Vagina (tissue), 2 donors: Measurements from ENCODE around the gene CHCHD1. TPM values are rescaled to one million over a fixed set of nuclear protein-coding genes. Genes with fewer than 3 reads are reported as not detected.
A peak's percentile ranks its signal among the peaks of the same experiment; 100 is the strongest.

ENCODE experiments used
- DNase-seq, 2 donors: peaks; one replicate each; pipeline ENCODE4 v3.0.0-alpha.2; 2017; ENCODE audit errors: extremely low spot score in 2 of 2
- H3K27ac ChIP-seq: fragments of 200-600 bp; sonication (generic); one replicate; pipeline ENCODE4 v1.5.1; 2019
- H3K27me3 ChIP-seq: fragments of 200-600 bp; sonication (generic); one replicate; pipeline ENCODE4 v1.5.1; 2019
- H3K36me3 ChIP-seq, 2 donors: fragments of 200-600 bp; sonication (generic); one replicate each; pipeline ENCODE4 v1.5.1; 2017 to 2019
- H3K4me1 ChIP-seq: fragments of 200-600 bp; sonication (generic); one replicate; pipeline ENCODE4 v1.5.1; 2019
- H3K4me3 ChIP-seq, 2 donors: fragments of 200-600 bp; sonication (generic); 1 replicate in 1 of 2; 2 replicates in 1 of 2; pipeline ENCODE4 v1.5.1; 2016 to 2019
- H3K9me3 ChIP-seq: fragments of 200-600 bp; sonication (generic); one replicate; pipeline ENCODE4 v1.5.1; 2019
- POLR2A ChIP-seq, 2 donors: fragments of 450-650 bp; IDR thresholded peaks; one replicate each; pipeline ENCODE4 v1.6.1; 2017; ENCODE audit warnings: antibody characterized with exemption in 2 of 2, mild to moderate bottlenecking in 2 of 2, moderate library complexity in 2 of 2
- POLR2AphosphoS5 ChIP-seq, 2 donors: sonication (generic); formaldehyde crosslinking; IDR thresholded peaks; one replicate each; pipeline ENCODE4 v1.9.0; 2017; ENCODE audit warnings: antibody characterized with exemption in 2 of 2, mild to moderate bottlenecking in 2 of 2, low read depth in 1 of 2; ENCODE audit not compliant: insufficient read depth in 1 of 2
- intact Hi-C: fragments of 100-400 bp; cut with DNase I; formaldehyde crosslinking; loops from one replicate; pipeline ENCODE4 v1.15.1; 2023
- total RNA-seq: library from RNA; depleted of rRNA; stranded (reverse); fragments of >200 nt; gene quantifications from one replicate; pipeline ENCODE4 v1.2.3, GENCODE V29; 2016
- TF ChIP-seq, protein P1 (sequence below), 3 experiments: fragments of 450-650 bp in 2 of 3; fragments of 200-600 bp in 1 of 3; sonication (generic) in 1 of 3; IDR thresholded peaks; one replicate each; pipeline ENCODE4 v1.5.1; 2017 to 2019; ENCODE audit warnings: antibody characterized with exemption in 3 of 3, mild to moderate bottlenecking in 2 of 3, moderate library complexity in 2 of 3

Gene CHCHD1
- total RNA-seq = 19.6 TPM

DNA sequence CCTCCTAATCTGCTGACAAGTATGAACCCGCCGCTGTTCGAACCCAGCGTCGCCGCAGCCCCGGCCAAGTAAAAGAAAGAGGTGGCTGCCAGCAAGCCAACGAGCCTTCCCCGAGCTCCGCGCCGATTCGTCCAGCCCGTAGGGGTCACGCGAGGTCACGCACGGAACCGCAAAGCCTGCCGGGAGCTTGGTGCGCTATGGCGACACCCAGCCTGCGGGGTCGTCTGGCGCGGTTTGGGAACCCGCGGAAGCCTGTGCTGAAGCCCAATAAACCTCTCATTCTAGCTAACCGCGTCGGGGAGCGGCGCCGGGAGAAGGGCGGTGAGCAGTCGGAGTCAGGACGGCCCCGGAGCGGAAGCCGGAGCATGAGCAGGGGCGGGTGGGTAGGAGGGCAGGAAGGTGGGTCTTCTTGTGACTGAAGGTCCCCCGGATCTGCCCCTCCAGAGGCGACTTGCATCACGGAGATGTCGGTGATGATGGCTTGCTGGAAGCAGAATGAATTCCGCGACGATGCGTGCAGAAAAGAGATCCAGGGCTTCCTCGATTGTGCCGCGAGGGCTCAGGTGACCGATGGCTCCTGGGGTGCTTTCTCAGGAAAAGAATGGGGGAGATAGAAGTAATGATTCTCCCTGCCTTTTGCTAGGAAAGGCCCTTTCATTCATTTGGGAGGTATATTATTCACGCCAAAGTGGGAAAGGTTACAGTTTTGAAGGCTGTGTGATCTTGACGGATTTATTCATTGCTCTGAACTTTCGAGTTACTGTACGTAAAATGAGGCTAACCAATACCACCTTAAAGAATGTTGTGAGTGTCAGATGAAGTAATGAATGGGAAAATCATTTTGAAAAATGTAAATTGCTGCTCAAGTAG lies at the start of gene CHCHD1:
Gene CHCHD1 (plus strand): TSS at position 170 of the 870 bp plus-strand sequence. CDS start 28 bp downstream, at position 198.
- Histone ChIP-seq H3K27ac (peak within 1 kb of the TSS; percentile 96), H3K36me3 (no peaks in the 10 kb centered on the region), H3K4me3 (peak within 1 kb of the TSS; percentile 74 to 95), H3K9me3 (no peaks in the 10 kb centered on the region), H3K27me3 (no peaks in the 10 kb centered on the region), H3K4me1 (peaks cover 43% of the 10 kb centered on the region)
- peak in 1 of 2 donors; percentile 94 for DNase-seq
- intact Hi-C loops = no loop called here
- TF ChIP-seq, protein P1, sequence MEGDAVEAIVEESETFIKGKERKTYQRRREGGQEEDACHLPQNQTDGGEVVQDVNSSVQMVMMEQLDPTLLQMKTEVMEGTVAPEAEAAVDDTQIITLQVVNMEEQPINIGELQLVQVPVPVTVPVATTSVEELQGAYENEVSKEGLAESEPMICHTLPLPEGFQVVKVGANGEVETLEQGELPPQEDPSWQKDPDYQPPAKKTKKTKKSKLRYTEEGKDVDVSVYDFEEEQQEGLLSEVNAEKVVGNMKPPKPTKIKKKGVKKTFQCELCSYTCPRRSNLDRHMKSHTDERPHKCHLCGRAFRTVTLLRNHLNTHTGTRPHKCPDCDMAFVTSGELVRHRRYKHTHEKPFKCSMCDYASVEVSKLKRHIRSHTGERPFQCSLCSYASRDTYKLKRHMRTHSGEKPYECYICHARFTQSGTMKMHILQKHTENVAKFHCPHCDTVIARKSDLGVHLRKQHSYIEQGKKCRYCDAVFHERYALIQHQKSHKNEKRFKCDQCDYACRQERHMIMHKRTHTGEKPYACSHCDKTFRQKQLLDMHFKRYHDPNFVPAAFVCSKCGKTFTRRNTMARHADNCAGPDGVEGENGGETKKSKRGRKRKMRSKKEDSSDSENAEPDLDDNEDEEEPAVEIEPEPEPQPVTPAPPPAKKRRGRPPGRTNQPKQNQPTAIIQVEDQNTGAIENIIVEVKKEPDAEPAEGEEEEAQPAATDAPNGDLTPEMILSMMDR (IDR thresholded peaks at IDR 0.05) = no peak
- peak; percentile 91 to 92 for TF ChIP-seq POLR2AphosphoS5 (IDR thresholded peaks at IDR 0.05; ENCODE audit: insufficient read depth in 1 of 2, low read depth in 1 of 2)
- peak in 1 of 2 donors; percentile 30 for TF ChIP-seq POLR2A (IDR thresholded peaks at IDR 0.05)

GRCh38 chr10:73732426-73732825 lies 49.4 kb upstream of the CHCHD1 start:
- TF ChIP-seq POLR2A (IDR thresholded peaks at IDR 0.05) (no peak), POLR2AphosphoS5 (IDR thresholded peaks at IDR 0.05; ENCODE audit: insufficient read depth in 1 of 2, low read depth in 1 of 2) (no peak)
- TF ChIP-seq, protein P1 (IDR thresholded peaks at IDR 0.05) = no peak
- no peaks in the 10 kb centered on the region for H3K27me3 ChIP-seq
- intact Hi-C loops = no loop called here
- peaks cover 0 to 17% of the 10 kb centered on the region in 2 donors for H3K36me3 ChIP-seq
- H3K4me3 ChIP-seq = no peak overlapping the region
- peaks cover 35% of the 10 kb centered on the region for H3K4me1 ChIP-seq
- no peaks in the 10 kb centered on the region for H3K9me3 ChIP-seq
- no peak overlapping the region for H3K27ac ChIP-seq
- DNase-seq = no peak

DNA sequence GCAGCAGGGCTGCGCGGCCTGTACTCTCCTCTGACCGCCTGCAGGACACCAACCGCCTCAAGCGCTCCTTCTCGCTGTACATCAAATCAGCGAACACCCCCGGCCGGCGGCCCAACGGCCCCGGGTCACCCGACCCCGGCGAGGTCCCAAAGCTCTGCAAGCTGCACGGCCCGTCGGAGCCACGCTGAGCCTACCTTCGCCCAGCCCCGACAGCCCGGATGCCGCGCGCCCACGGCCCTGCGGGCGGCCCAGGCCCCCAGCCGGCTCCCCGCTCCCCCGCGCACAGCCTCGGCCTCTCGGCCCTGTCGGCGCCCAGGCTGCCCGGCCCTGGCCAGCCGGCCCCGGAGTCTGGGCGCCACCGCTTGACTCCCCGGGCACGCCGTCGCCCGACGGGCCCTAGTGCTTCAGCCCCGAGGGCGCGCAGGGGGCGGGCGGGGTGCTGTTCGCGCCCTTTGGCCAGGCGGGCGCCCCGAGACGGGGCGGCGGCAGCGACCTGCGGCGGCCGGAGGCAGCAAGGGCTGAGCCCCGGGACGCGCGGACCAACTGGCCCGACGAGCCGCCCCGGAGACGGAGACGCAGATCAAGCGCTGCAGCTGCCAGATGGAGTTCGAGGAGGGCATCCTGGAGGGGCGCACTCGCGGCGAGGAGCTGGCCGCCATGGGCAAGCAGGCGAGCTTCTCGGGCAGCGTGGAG lies 48.8 kb upstream of the CHCHD1 start:
- Histone ChIP-seq H3K9me3 (no peaks in the 10 kb centered on the region), H3K27ac (no peak overlapping the region), H3K4me1 (peaks cover 35% of the 10 kb centered on the region), H3K27me3 (no peaks in the 10 kb centered on the region), H3K4me3 (peak overlapping the region in 1 of 2 donors; percentile 18), H3K36me3 (peaks cover 0 to 22% of the 10 kb centered on the region in 2 donors)
- no peak for DNase-seq
- TF ChIP-seq POLR2A (IDR thresholded peaks at IDR 0.05) = no peak
- TF ChIP-seq, protein P1 (IDR thresholded peaks at IDR 0.05) = no peak
- TF ChIP-seq POLR2AphosphoS5 (IDR thresholded peaks at IDR 0.05; ENCODE audit: insufficient read depth in 1 of 2, low read depth in 1 of 2) = no peak
- intact Hi-C loops = no loop called here

- Histone ChIP-seq H3K4me1 (peaks cover 35% of the 10 kb centered on the region), H3K27me3 (no peaks in the 10 kb centered on the region), H3K27ac (no peak overlapping the region), H3K9me3 (no peaks in the 10 kb centered on the region), H3K4me3 (no peak overlapping the region), H3K36me3 (peaks cover 0 to 22% of the 10 kb centered on the region in 2 donors)
- DNase-seq = no peak
- TF ChIP-seq POLR2A (IDR thresholded peaks at IDR 0.05) = no peak
- TF ChIP-seq POLR2AphosphoS5 (IDR thresholded peaks at IDR 0.05; ENCODE audit: insufficient read depth in 1 of 2, low read depth in 1 of 2) = no peak
- TF ChIP-seq, protein P1 (IDR thresholded peaks at IDR 0.05) = no peak
- intact Hi-C loops = no loop called here
Observed at GRCh38 chr10:73734028-73734720, 47.7 kb upstream of the CHCHD1 start.
